IMR-90 (cell line): Measurements from ENCODE around the gene RBM5. TPM values are rescaled to one million over a fixed set of nuclear protein-coding genes. Genes with fewer than 3 reads are reported as not detected.

ENCODE experiments used
- ATAC-seq: fragments of 200-7000 bp; cut with Tn5 transposase; 2 replicates; pipeline ENCODE4 v1.9.1; 2020; ENCODE audit warnings: low read depth, mild to moderate bottlenecking, moderate library complexity
- BruUV-seq: library from RNA; stranded (reverse); fragments of 400-500 nt; replicated peaks from 2 replicates; lab custom pipeline; 2021; lab: Mats Ljungman, UMichigan
- CTCF ChIA-PET: fragments of 300-600 bp; formaldehyde crosslinking; extraction: SDS; loops from one replicate; lab custom pipeline; 2021; ENCODE audit warnings: antibody characterized with exemption; lab: Yijun Ruan, JAX
- POLR2A ChIA-PET: fragments of 300-600 bp; sonication (Branson Sonifier 250); formaldehyde crosslinking; loops from one replicate; lab custom pipeline; 2022; ENCODE audit warnings: antibody characterized with exemption; ENCODE audit not compliant: unreplicated experiment; lab: Charles Lee
- DNase-seq: peaks from one replicate; pipeline ENCODE4 v3.0.0; 2013
- H2AFZ ChIP-seq: replicated peaks from 2 replicates; pipeline ENCODE3; 2013; ENCODE audit warnings: low read length, mild to moderate bottlenecking; ENCODE audit not compliant: poor library complexity
- H2AK5ac ChIP-seq: 2 replicates; pipeline ENCODE4 v1.6.1; 2013; ENCODE audit warnings: low read depth, low read length, inconsistent platforms
- H2AK9ac ChIP-seq: replicated peaks from 2 replicates; pipeline ENCODE3; 2013; ENCODE audit warnings: mild to moderate bottlenecking, low read depth, low read length, moderate library complexity; ENCODE audit not compliant: poor library complexity
- H2BK120ac ChIP-seq: 2 replicates; pipeline ENCODE4 v1.6.1; 2013; ENCODE audit warnings: low read depth, low read length, inconsistent platforms
- H2BK15ac ChIP-seq: 3 replicates; pipeline ENCODE4 v1.6.1; 2013; ENCODE audit warnings: low read depth, low read length, inconsistent platforms
- H2BK20ac ChIP-seq: 2 replicates; pipeline ENCODE4 v1.6.1; 2013; ENCODE audit warnings: low read depth, mild to moderate bottlenecking, inconsistent platforms, low read length, moderate library complexity
- H2BK5ac ChIP-seq: 2 replicates; pipeline ENCODE4 v1.6.1; 2013; ENCODE audit warnings: mild to moderate bottlenecking, low read depth, low read length, inconsistent platforms; ENCODE audit not compliant: poor library complexity, severe bottlenecking
- H3K14ac ChIP-seq: replicated peaks from 2 replicates; pipeline ENCODE4 v1.6.1; 2013; ENCODE audit warnings: low read depth, low read length, inconsistent platforms
- H3K18ac ChIP-seq: 2 replicates; pipeline ENCODE4 v1.6.1; 2013; ENCODE audit warnings: low read depth, low read length, control low read depth
- H3K23ac ChIP-seq: 2 replicates; pipeline ENCODE4 v1.6.1; 2013; ENCODE audit warnings: low read depth, low read length, inconsistent platforms
- H3K27ac ChIP-seq: 2 replicates; pipeline ENCODE4 v1.5.1; 2013; ENCODE audit warnings: mild to moderate bottlenecking, control low read depth, low read length; ENCODE audit not compliant: insufficient read depth
- H3K27me3 ChIP-seq: 2 replicates; pipeline ENCODE4 v1.6.1; 2013; ENCODE audit warnings: low read length; ENCODE audit not compliant: control insufficient read depth, insufficient read depth
- H3K36me3 ChIP-seq: 2 replicates; pipeline ENCODE4 v1.6.1; 2013; ENCODE audit warnings: low read length, mixed read lengths; ENCODE audit not compliant: control insufficient read depth, insufficient read depth
- H3K4ac ChIP-seq: 2 replicates; pipeline ENCODE4 v1.6.1; 2013; ENCODE audit warnings: low read depth, low read length, inconsistent platforms
- H3K4me1 ChIP-seq: 2 replicates; pipeline ENCODE4 v1.6.1; 2013; ENCODE audit warnings: low read length, mixed read lengths; ENCODE audit not compliant: control insufficient read depth, insufficient read depth
- H3K4me2 ChIP-seq: 2 replicates; pipeline ENCODE4 v1.6.1; 2013; ENCODE audit warnings: low read depth, mild to moderate bottlenecking, control low read depth, low read length, moderate library complexity
- H3K4me3 ChIP-seq: 2 replicates; pipeline ENCODE4 v1.5.1; 2013; ENCODE audit warnings: low read depth, mild to moderate bottlenecking, control low read depth, low read length, moderate library complexity; ENCODE audit not compliant: insufficient read depth
- H3K56ac ChIP-seq: 2 replicates; pipeline ENCODE4 v1.6.1; 2013; ENCODE audit warnings: low read length, inconsistent platforms; ENCODE audit not compliant: insufficient read depth; ENCODE audit errors: extremely low read depth
- H3K79me1 ChIP-seq, 2 experiments: 2 replicates each; pipeline ENCODE4 v1.6.1; 2013; ENCODE audit warnings: low read length in 2 of 2, inconsistent platforms in 1 of 2, low read depth in 1 of 2
- H3K9ac ChIP-seq: 2 replicates; pipeline ENCODE4 v1.6.1; 2013; ENCODE audit warnings: low read depth, low read length, control low read depth
- H3K9me1 ChIP-seq: 2 replicates; pipeline ENCODE4 v1.6.1; 2013; ENCODE audit warnings: low read length, inconsistent platforms; ENCODE audit not compliant: insufficient read depth
- H3K9me3 ChIP-seq: 2 replicates; pipeline ENCODE4 v1.6.1; 2013; ENCODE audit warnings: low read length; ENCODE audit not compliant: control insufficient read depth, insufficient read depth
- H4K20me1 ChIP-seq: 2 replicates; pipeline ENCODE4 v1.6.1; 2013; ENCODE audit warnings: low read length, inconsistent platforms; ENCODE audit not compliant: insufficient read depth
- H4K5ac ChIP-seq: 2 replicates; pipeline ENCODE4 v1.6.1; 2013; ENCODE audit warnings: mild to moderate bottlenecking, low read depth, low read length, control low read depth
- H4K8ac ChIP-seq, 2 experiments: 2 replicates each; pipeline ENCODE4 v1.6.1; 2013; ENCODE audit warnings: low read depth in 2 of 2, low read length in 2 of 2, control low read depth in 1 of 2, inconsistent platforms in 1 of 2
- H4K91ac ChIP-seq: 2 replicates; pipeline ENCODE4 v1.6.1; 2013; ENCODE audit warnings: low read depth, low read length, inconsistent platforms; ENCODE audit not compliant: insufficient read depth
- BHLHE40 ChIP-seq: fragments of 150-350 bp; IDR thresholded peaks from 2 replicates; pipeline ENCODE4 v1.6.1; 2016; ENCODE audit warnings: mild to moderate bottlenecking, low read depth, low read length
- CEBPB ChIP-seq: IDR thresholded peaks from 2 replicates; pipeline ENCODE4 v1.6.1; 2012; ENCODE audit warnings: low read depth, low read length, improper control_type of control experiment
- CHD1 ChIP-seq: IDR thresholded peaks from 2 replicates; pipeline ENCODE4 v1.6.1; 2012; ENCODE audit warnings: low read depth, low read length, improper control_type of control experiment
- CTCF ChIP-seq: conservative IDR thresholded peaks from 2 replicates; pipeline ENCODE4 v1.5.1; 2012; ENCODE audit warnings: mild to moderate bottlenecking, low read depth, low read length, improper control_type of control experiment
- ELK1 ChIP-seq: fragments of 150-350 bp; IDR thresholded peaks from 2 replicates; pipeline ENCODE4 v1.6.1; 2016; ENCODE audit warnings: low read depth, mild to moderate bottlenecking, low read length, moderate library complexity, borderline replicate concordance
- FOS ChIP-seq: fragments of 150-350 bp; IDR thresholded peaks from 2 replicates; pipeline ENCODE4 v1.6.1; 2016; ENCODE audit warnings: low read depth, low read length
- MAFK ChIP-seq: IDR thresholded peaks from 2 replicates; pipeline ENCODE4 v1.6.1; 2012; ENCODE audit warnings: low read depth, low read length, improper control_type of control experiment
- NFE2L2 ChIP-seq: fragments of 150-350 bp; IDR thresholded peaks from 2 replicates; pipeline ENCODE4 v1.6.1; 2016; ENCODE audit warnings: low read depth, mild to moderate bottlenecking, low read length
- POLR2A ChIP-seq: IDR thresholded peaks from 2 replicates; pipeline ENCODE4 v1.6.1; 2012; ENCODE audit warnings: mild to moderate bottlenecking, low read depth, low read length
- RAD21 ChIP-seq: IDR thresholded peaks from 2 replicates; pipeline ENCODE4 v1.6.1; 2012; ENCODE audit warnings: low read length, improper control_type of control experiment
- RCOR1 ChIP-seq: IDR thresholded peaks from 2 replicates; pipeline ENCODE4 v1.6.1; 2012; ENCODE audit warnings: mild to moderate bottlenecking, low read length, improper control_type of control experiment; ENCODE audit not compliant: insufficient replicate concordance
- RFX5 ChIP-seq: IDR thresholded peaks from 2 replicates; pipeline ENCODE4 v1.8.0; 2012; ENCODE audit warnings: low read depth, mild to moderate bottlenecking, low read length, moderate library complexity
- SMC3 ChIP-seq: fragments of 150-350 bp; IDR thresholded peaks from 2 replicates; pipeline ENCODE4 v1.6.1; 2016; ENCODE audit warnings: low read depth, mild to moderate bottlenecking, antibody characterized with exemption, low read length, moderate library complexity
- USF2 ChIP-seq: fragments of 150-350 bp; IDR thresholded peaks from 2 replicates; pipeline ENCODE4 v1.6.1; 2017; ENCODE audit warnings: mild to moderate bottlenecking, antibody characterized with exemption, low read length, low read depth
- WGBS, 2 experiments: methylation state at CpG; one replicate each; pipeline versions ENCODE4 v1.1.5 to v1.1.7; 2013; ENCODE audit warnings: missing lambda C conversion rate in 2 of 2; ENCODE audit not compliant: insufficient read length in 1 of 2; ENCODE audit errors: extremely low coverage in 2 of 2; 5-methylcytosine and 5-hydroxymethylcytosine counted together
- dilution Hi-C: fragments of 300-500 bp; cut with HindIII; formaldehyde crosslinking; loops from one replicate; pipeline ENCODE4 v1.14.3; 2018; ENCODE audit warnings: low sequenced_read_pairs; ENCODE audit not compliant: unreplicated experiment
- in situ Hi-C: fragments of 300-500 bp; cut with MboI; formaldehyde crosslinking; loops from 3 replicates; pipeline ENCODE4 v1.14.3; 2019; ENCODE audit warnings: low sequenced_read_pairs, inconsistent platforms, mixed read lengths
- intact Hi-C: fragments of 100-400 bp; cut with micrococcal nuclease; formaldehyde crosslinking; loops from 2 replicates; pipeline ENCODE4 v1.10.0; 2022
- polyA plus RNA-seq, 3 experiments: library from polyadenylated mRNA; depleted of rRNA; stranded (reverse); fragments of >200 nt; gene quantifications; 2 replicates each; pipeline ENCODE4 v1.2.3, GENCODE V29; 2012; ENCODE audit warnings: low replicate concordance in 1 of 3
- total RNA-seq: library from RNA; depleted of rRNA; stranded (reverse); fragments of >200 nt; gene quantifications from 2 replicates; pipeline ENCODE4 v1.2.3, GENCODE V29; 2012

The RBM5 gene
- total and polyA plus RNA-seq, 2 of the 4 experiments (the other 2 are of a cell fraction): 121 to 155 TPM

GRCh38 chr3:50068134-50068533, 20.6 kb upstream of the RBM5 start:
- intact Hi-C loops: no loop called here
- Histone ChIP-seq H3K27me3 (no peaks in the 10 kb centered on the region), H4K20me1 (no peaks in the 10 kb centered on the region), H2AK5ac (no peak overlapping the region), H3K4me1 (peaks cover 5% of the 10 kb centered on the region), H3K9ac (no peak overlapping the region), H3K9me3 (no peaks in the 10 kb centered on the region), H4K91ac (no peak overlapping the region), H2AK9ac (no peak overlapping the region), H2BK120ac (no peak overlapping the region), H2AFZ (no peak overlapping the region), H2BK5ac (peak overlapping the region; percentile 7), H2BK15ac (no peak overlapping the region), H3K36me3 (peaks cover 52% of the 10 kb centered on the region), H3K56ac (no peak overlapping the region), H3K23ac (0 out of 2 replicates have a peak overlapping the region, but pooled peaks have one; percentile 36), H3K9me1 (no peaks in the 10 kb centered on the region; the same call in 1 of the 2 replicates), H2BK20ac (no peak overlapping the region), H3K79me1 (peaks cover 2 to 16% of the 10 kb centered on the region in 2 experiments; a peak in 2 of 4 replicates), H4K5ac (no peak overlapping the region), H3K18ac (no peak overlapping the region), H3K14ac (no peak overlapping the region), H3K27ac (no peak overlapping the region), H3K4me3 (no peak overlapping the region), H4K8ac (no peak overlapping the region), H3K4me2 (no peak overlapping the region), H3K4ac (no peak overlapping the region)
- WGBS, 2 experiments: no CpG with 5 or more reads among the region's 2 CpGs
- dilution Hi-C loops: no loop called here
- peak; percentile 35 for DNase-seq
- BruUV-seq: no TSS peak
- CTCF ChIA-PET: no interaction called here
- TF ChIP-seq BHLHE40 (no peak), CHD1 (no peak), CEBPB (no peak), MAFK (no peak), NFE2L2 (no peak), FOS (no peak), USF2 (no peak), ELK1 (no peak), RFX5 (no peak), POLR2A (no peak), CTCF (no peak), RCOR1 (no peak), RAD21 (no peak), SMC3 (no peak)
- in situ Hi-C loops: no loop called here
- POLR2A ChIA-PET: no interaction called here
- peak; percentile 71 for ATAC-seq
